Measurements from ENCODE around the gene XRN2. TPM values are rescaled to one million over a fixed set of nuclear protein-coding genes. Genes with fewer than 3 reads are reported as not detected.

Gene XRN2
- polyA plus RNA-seq, 2 of the 4 experiments (the other 2 are of a cell fraction), result 125 to 192 TPM

DNA sequence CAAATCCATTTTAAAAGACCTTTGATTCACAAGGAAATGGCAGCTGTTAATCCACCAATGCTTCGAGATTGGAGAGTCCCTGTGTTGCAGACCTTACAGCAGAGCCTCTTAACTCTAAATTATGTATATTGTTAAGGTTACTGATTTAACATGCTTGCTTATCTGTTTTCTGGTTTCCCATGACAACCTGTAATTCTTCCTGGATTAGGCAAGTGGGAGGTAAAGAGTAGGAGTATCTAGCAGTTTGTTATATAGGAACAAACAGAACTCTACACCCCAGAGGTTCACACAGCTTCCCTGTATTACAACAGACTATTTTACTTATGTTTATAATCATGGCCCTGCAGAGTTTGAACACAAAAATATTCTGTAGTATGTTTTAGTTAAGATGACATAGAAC lies 54.7 kb downstream of the XRN2 start:
- Histone ChIP-seq H3K4me2 (no peak overlapping the region), H3K27ac (no peak overlapping the region), H3K4me1 (peaks cover 10% of the 10 kb centered on the region; the same call in 2 of the 3 replicates), H3K4me3 (no peak overlapping the region), H3K9me3 (no peaks in the 10 kb centered on the region)
- peak in 1 of 2 experiments; percentile 54; a peak in 2 of 6 replicates for ATAC-seq
- peak in 1 of 2 experiments; percentile 14 for DNase-seq (ENCODE audit: low read depth in 1 of 2, low spot score in 1 of 2)
- TF ChIP-seq ZFP36 (IDR thresholded peaks at IDR 0.05; ENCODE audit: borderline replicate concordance, partially characterized antibody), result no peak
- TF ChIP-seq CHD4 (IDR thresholded peaks at IDR 0.05; ENCODE audit: borderline replicate concordance), result no peak
- no peak for TF ChIP-seq HDAC2 (IDR thresholded peaks at IDR 0.05)
- no peak for TF ChIP-seq POLR2AphosphoS2 (conservative IDR thresholded peaks at IDR 0.05; ENCODE audit: low read length)
- no peak for TF ChIP-seq FOSL2 (IDR thresholded peaks at IDR 0.05)
- no peak for TF ChIP-seq FOSL2 (CRISPR knock-in tag; IDR thresholded peaks at IDR 0.05)
- TF ChIP-seq FOXS1 (CRISPR knock-in tag; IDR thresholded peaks at IDR 0.05), result no peak
- TF ChIP-seq BHLHE40 (IDR thresholded peaks at IDR 0.05; ENCODE audit: low read depth, low read length), result no peak
- TF ChIP-seq, protein P1, sequence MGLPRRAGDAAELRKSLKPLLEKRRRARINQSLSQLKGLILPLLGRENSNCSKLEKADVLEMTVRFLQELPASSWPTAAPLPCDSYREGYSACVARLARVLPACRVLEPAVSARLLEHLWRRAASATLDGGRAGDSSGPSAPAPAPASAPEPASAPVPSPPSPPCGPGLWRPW (IDR thresholded peaks at IDR 0.05), result no peak
- no peak for TF ChIP-seq NPAS2 (CRISPR knock-in tag; IDR thresholded peaks at IDR 0.05; ENCODE audit: borderline replicate concordance)
- TF ChIP-seq, protein P2, sequence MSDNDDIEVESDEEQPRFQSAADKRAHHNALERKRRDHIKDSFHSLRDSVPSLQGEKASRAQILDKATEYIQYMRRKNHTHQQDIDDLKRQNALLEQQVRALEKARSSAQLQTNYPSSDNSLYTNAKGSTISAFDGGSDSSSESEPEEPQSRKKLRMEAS (IDR thresholded peaks at IDR 0.05), result no peak
- no peak for TF ChIP-seq NR3C1 (IDR thresholded peaks at IDR 0.05)
- no peak for TF ChIP-seq JUNB (IDR thresholded peaks at IDR 0.05)
- no peak for TF ChIP-seq GATA3 (IDR thresholded peaks at IDR 0.05; ENCODE audit: borderline replicate concordance)
- no peak for TF ChIP-seq CBX8 (IDR thresholded peaks at IDR 0.05)
- TF ChIP-seq PHF8 (IDR thresholded peaks at IDR 0.05; ENCODE audit: borderline replicate concordance, low read depth), result no peak
- TF ChIP-seq RARB (CRISPR knock-in tag; IDR thresholded peaks at IDR 0.05), result no peak
- TF ChIP-seq MAZ (IDR thresholded peaks at IDR 0.05; ENCODE audit: borderline replicate concordance, low read depth, low read length), result no peak
- no peak for TF ChIP-seq KDM5A (IDR thresholded peaks at IDR 0.05)
- TF ChIP-seq, protein P3, sequence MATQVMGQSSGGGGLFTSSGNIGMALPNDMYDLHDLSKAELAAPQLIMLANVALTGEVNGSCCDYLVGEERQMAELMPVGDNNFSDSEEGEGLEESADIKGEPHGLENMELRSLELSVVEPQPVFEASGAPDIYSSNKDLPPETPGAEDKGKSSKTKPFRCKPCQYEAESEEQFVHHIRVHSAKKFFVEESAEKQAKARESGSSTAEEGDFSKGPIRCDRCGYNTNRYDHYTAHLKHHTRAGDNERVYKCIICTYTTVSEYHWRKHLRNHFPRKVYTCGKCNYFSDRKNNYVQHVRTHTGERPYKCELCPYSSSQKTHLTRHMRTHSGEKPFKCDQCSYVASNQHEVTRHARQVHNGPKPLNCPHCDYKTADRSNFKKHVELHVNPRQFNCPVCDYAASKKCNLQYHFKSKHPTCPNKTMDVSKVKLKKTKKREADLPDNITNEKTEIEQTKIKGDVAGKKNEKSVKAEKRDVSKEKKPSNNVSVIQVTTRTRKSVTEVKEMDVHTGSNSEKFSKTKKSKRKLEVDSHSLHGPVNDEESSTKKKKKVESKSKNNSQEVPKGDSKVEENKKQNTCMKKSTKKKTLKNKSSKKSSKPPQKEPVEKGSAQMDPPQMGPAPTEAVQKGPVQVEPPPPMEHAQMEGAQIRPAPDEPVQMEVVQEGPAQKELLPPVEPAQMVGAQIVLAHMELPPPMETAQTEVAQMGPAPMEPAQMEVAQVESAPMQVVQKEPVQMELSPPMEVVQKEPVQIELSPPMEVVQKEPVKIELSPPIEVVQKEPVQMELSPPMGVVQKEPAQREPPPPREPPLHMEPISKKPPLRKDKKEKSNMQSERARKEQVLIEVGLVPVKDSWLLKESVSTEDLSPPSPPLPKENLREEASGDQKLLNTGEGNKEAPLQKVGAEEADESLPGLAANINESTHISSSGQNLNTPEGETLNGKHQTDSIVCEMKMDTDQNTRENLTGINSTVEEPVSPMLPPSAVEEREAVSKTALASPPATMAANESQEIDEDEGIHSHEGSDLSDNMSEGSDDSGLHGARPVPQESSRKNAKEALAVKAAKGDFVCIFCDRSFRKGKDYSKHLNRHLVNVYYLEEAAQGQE (IDR thresholded peaks at IDR 0.05), result no peak
- POLR2A ChIA-PET, result interaction anchor here (1.0 kb wide), 1 partner anchor 55 kb away, joined by 3 read pairs; the partner anchor contains the start of gene XRN2
- CTCF ChIA-PET, result interaction anchor here (1.3 kb wide), 1 partner anchor 122 kb away, joined by 5 read pairs; no protein-coding TSS in a partner anchor
- WGBS (ENCODE audit: missing lambda C conversion rate), result 91% methylated on average over 1 of the region's 1 CpG
- peak; percentile 54 for FAIRE-seq

DNA sequence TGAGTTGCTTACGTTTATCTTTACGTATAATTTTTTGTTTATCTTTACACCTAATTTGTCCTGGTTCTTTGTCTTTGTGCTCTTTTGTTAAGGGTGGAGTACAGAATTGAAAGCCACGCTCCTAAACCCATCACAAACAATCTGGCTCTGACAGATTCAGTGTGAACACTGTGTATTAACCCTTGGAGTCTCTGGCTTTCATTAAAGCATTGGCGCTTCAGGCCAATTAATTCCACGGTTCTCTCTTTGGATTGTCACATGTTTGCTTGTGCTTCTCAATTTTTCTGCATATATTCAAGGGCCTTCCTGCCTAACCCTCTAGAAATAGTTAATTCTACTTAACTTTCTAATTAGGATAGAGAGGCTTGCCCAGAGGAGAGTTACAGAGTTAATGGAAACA lies 55.6 kb downstream of the XRN2 start:
- DNase-seq (ENCODE audit: low read depth in 1 of 2, low spot score in 1 of 2) (no peak), FAIRE-seq (peak; percentile 46), ATAC-seq (no peak)
- CTCF ChIA-PET, result no interaction called here
- 95% methylated on average over 5 of the region's 5 CpGs for WGBS (ENCODE audit: missing lambda C conversion rate)
- Histone ChIP-seq H3K27ac (no peak overlapping the region), H3K4me3 (no peak overlapping the region), H3K9me3 (no peaks in the 10 kb centered on the region), H3K4me1 (peaks cover 10% of the 10 kb centered on the region; the same call in 2 of the 3 replicates), H3K4me2 (no peak overlapping the region)
- POLR2A ChIA-PET, result no interaction called here
- TF ChIP-seq ZNF302 (CRISPR knock-in tag; IDR thresholded peaks at IDR 0.05) (no peak), POLR2AphosphoS2 (conservative IDR thresholded peaks at IDR 0.05; ENCODE audit: low read length) (no peak), CBX8 (IDR thresholded peaks at IDR 0.05) (no peak), TP53 (CRISPR knock-in tag; IDR thresholded peaks at IDR 0.05) (no peak), TFCP2L1 (CRISPR knock-in tag; IDR thresholded peaks at IDR 0.05) (no peak), MAFK (IDR thresholded peaks at IDR 0.05; ENCODE audit: partially characterized antibody) (no peak)
- TF ChIP-seq, protein P4, sequence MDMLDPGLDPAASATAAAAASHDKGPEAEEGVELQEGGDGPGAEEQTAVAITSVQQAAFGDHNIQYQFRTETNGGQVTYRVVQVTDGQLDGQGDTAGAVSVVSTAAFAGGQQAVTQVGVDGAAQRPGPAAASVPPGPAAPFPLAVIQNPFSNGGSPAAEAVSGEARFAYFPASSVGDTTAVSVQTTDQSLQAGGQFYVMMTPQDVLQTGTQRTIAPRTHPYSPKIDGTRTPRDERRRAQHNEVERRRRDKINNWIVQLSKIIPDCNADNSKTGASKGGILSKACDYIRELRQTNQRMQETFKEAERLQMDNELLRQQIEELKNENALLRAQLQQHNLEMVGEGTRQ (IDR thresholded peaks at IDR 0.05), result no peak

All from A549 (cell line).